Adrenal gland (tissue), 12 donors: Measurements from ENCODE around the gene DSTN. TPM values are rescaled to one million over a fixed set of nuclear protein-coding genes. Genes with fewer than 3 reads are reported as not detected.

Experiments used
- DNase-seq, 7 donors: peaks; one replicate each; pipeline ENCODE4 v3.0.0-alpha.2; 2019 to 2020
- H3K27ac ChIP-seq, 5 donors: fragments of 200-600 bp; sonication (generic) in 4 of 5; 1 replicate in 3 of 5; 2 replicates in 2 of 5; pipeline versions ENCODE4 v1.5.1 to v1.8.0; 2016 to 2020; ENCODE audit warnings: mild to moderate bottlenecking in 1 of 5
- H3K27me3 ChIP-seq: fragments of 200-600 bp; 2 replicates; pipeline ENCODE4 v1.8.0; 2021
- H3K36me3 ChIP-seq, 2 donors: fragments of 200-600 bp; replicated peaks in 1 of 2; 1 replicate in 1 of 2; 2 replicates in 1 of 2; pipeline versions ENCODE4 v1.5.1 to v1.8.0; 2018 to 2022
- H3K4me1 ChIP-seq, 2 donors: fragments of 200-600 bp; replicated peaks in 1 of 2; 1 replicate in 1 of 2; 2 replicates in 1 of 2; pipeline versions ENCODE4 v1.5.1 to v1.8.0; 2018 to 2021
- H3K4me3 ChIP-seq, 4 donors: fragments of 200-600 bp; sonication (generic) in 3 of 4; one replicate each; pipeline ENCODE4 v1.5.1; 2016 to 2018
- H3K9me3 ChIP-seq, 3 donors: fragments of 200-600 bp; sonication (generic) in 1 of 3; replicated peaks in 1 of 3; 1 replicate in 2 of 3; 2 replicates in 1 of 3; pipeline versions ENCODE4 v1.5.1 to v1.8.0; 2016 to 2021
- CTCF ChIP-seq, 6 experiments: fragments of 450-650 bp in 4 of 6; fragments of 200-600 bp in 2 of 6; sonication (generic) in 1 of 6; IDR thresholded peaks; 1 replicate in 5 of 6; 2 replicates in 1 of 6; pipeline versions ENCODE4 v1.5.1 to v1.8.0; 2016 to 2021; ENCODE audit warnings: antibody characterized with exemption in 6 of 6, mild to moderate bottlenecking in 2 of 6, moderate library complexity in 1 of 6
- POLR2A ChIP-seq, 2 donors: fragments of 450-650 bp; IDR thresholded peaks; one replicate each; pipeline ENCODE4 v1.6.1; 2017; ENCODE audit warnings: antibody characterized with exemption in 2 of 2, mild to moderate bottlenecking in 2 of 2, moderate library complexity in 1 of 2
- WGBS, 4 donors: extraction: QIAGEN DNeasy Blood & Tissue Kit in 2 of 4; methylation state at CpG; one replicate each; pipeline versions ENCODE4 v1.1.5 to v1.1.7; 2013 to 2017; 5-methylcytosine and 5-hydroxymethylcytosine counted together
- intact Hi-C, 2 donors: fragments of 100-400 bp; cut with DNase I; formaldehyde crosslinking; loops; one replicate each; pipeline versions ENCODE4 v1.14.1 to v1.15.0; 2022 to 2023
- polyA plus RNA-seq, 3 donors: library from polyadenylated mRNA; stranded (reverse); fragments of 200-250 nt in 2 of 3; fragments of 350-450 nt in 1 of 3; fragmentation: Illumina TruSeq in 1 of 3; extraction: RNeasy Lipid Tissue Mini Kit (QIAGEN cat#74804) in 1 of 3; gene quantifications; one replicate each; pipeline ENCODE4 v1.2.3, GENCODE V29; 2013 to 2014
- total RNA-seq, 9 donors: library from RNA; depleted of rRNA in 4 of 9; stranded (reverse); fragments of >200 nt in 4 of 9; fragments of 120-200 nt in 1 of 9; fragmentation: NEBNext Ultra II Directional in 1 of 9; extraction: Animal tissue kit (Norgen Biotek cat#: 25700) in 1 of 9; gene quantifications; one replicate each; pipeline versions ENCODE4 v1.1.0 to v1.2.4, GENCODE V29; 2013 to 2023
- donor health status: healthy with polysubstance abuse.
- donor health status: Bipolar disorder and iron deficiency.
- donor health status: DM: yes; HTN: yes; CAD: no.
- donor health status: DM: no; HTN: no; CAD: no.
- donor health status: DM: no; HTN: no; CAD: no.
- donor health status: DM: yes; HTN: yes; CAD: no.

DSTN gene
- total and polyA plus RNA-seq, 12 donors, result 184 to 552 (median 273) TPM

- 86 to 92% (median 90%) methylated on average over 13 to 24 of the region's 24 CpGs for WGBS, 4 donors
- H3K9me3 ChIP-seq, result no peaks in the 10 kb centered on the region
- no peak overlapping the region for H3K27ac ChIP-seq
- intact Hi-C loops, result loop anchor here in 1 of 2 donors (5.0 kb wide), 1 partner anchor 84 kb away; no protein-coding TSS in a partner anchor
- H3K4me1 ChIP-seq, result no peaks in the 10 kb centered on the region
- H3K4me3 ChIP-seq, result no peak overlapping the region
- peak in 6 of 7 donors; percentile 0 to 37 (median 8) for DNase-seq
- H3K36me3 ChIP-seq, result peaks cover 0 to 98% of the 10 kb centered on the region in 2 donors
- TF ChIP-seq POLR2A (IDR thresholded peaks at IDR 0.05), result no peak
- no peak for TF ChIP-seq CTCF (IDR thresholded peaks at IDR 0.05)
- no peaks in the 10 kb centered on the region for H3K27me3 ChIP-seq
Measured at GRCh38 chr20:17621229-17621968, 51.5 kb downstream of the DSTN start.

DNA sequence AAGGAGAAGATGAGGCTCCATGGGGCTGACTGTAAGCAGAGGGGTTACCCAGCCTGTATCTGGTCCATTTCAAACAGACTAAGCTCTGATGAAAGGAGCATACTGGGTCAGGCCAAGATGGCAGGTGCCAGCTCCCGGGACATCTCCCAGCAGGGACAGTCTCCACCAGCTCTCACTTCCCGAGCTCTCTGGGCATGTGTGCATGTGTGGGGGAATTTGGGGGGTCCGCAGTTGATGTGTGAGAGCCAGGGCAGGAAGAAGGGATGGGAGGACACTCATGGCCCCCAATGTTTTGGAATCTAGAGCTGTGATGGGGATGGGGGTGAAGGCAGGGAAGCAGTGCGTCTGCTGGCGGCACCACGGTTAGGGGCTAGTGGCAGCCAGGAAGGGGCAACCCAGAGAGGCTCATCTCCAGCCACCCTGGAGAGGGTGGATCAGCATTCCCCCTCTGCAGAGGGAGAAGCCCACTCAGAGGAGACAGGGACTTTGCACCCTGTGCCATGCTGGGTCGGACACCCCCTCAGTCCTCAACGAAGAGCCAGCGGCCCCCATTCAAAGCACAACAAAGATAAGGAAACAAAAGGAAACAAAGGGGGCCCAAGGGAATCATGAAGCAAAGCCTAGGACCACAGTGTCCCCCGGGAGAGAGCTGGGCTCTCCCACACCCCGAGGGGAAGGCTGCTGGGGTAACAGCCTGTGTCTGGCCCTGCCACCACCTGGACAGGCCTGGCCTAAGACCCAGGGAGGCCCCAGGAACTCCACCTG lies 52.4 kb downstream of the DSTN start:
- TF ChIP-seq POLR2A (IDR thresholded peaks at IDR 0.05), result no peak
- no peak for TF ChIP-seq CTCF (IDR thresholded peaks at IDR 0.05)
- Histone ChIP-seq H3K27me3 (no peaks in the 10 kb centered on the region), H3K36me3 (peaks cover 0 to 98% of the 10 kb centered on the region in 2 donors), H3K27ac (no peak overlapping the region), H3K4me3 (no peak overlapping the region), H3K4me1 (no peaks in the 10 kb centered on the region), H3K9me3 (no peaks in the 10 kb centered on the region)
- WGBS, 4 donors, result 81 to 90% (median 89%) methylated on average over 9 to 11 of the region's 11 CpGs
- intact Hi-C loops, result loop anchor here in 1 of 2 donors (5.0 kb wide), 1 partner anchor 85 kb away; no protein-coding TSS in a partner anchor
- DNase-seq, result peak in 6 of 7 donors; percentile 1 to 29 (median 10)

- no peak for TF ChIP-seq POLR2A (IDR thresholded peaks at IDR 0.05)
- no peak for TF ChIP-seq CTCF (IDR thresholded peaks at IDR 0.05)
- Histone ChIP-seq H3K36me3 (peaks cover 0 to 95% of the 10 kb centered on the region in 2 donors), H3K9me3 (no peaks in the 10 kb centered on the region), H3K4me1 (no peaks in the 10 kb centered on the region), H3K27ac (no peak overlapping the region), H3K27me3 (no peaks in the 10 kb centered on the region), H3K4me3 (no peak overlapping the region)
- DNase-seq, result peak in 4 of 7 donors; percentile 2 to 50 (median 8)
- WGBS, 4 donors, result 83 to 89% (median 86%) methylated on average over 2 to 9 of the region's 9 CpGs
- intact Hi-C loops, result loop anchor here in 1 of 2 donors (5.0 kb wide), 1 partner anchor 86 kb away; no protein-coding TSS in a partner anchor
Measured at GRCh38 chr20:17622851-17623508, 53.1 kb downstream of the DSTN start.

GRCh38 chr20:17624070-17624469 lies 54.2 kb downstream of the DSTN start:
- Histone ChIP-seq H3K27me3 (no peaks in the 10 kb centered on the region), H3K27ac (no peak overlapping the region), H3K36me3 (peaks cover 0 to 92% of the 10 kb centered on the region in 2 donors), H3K4me3 (no peak overlapping the region), H3K4me1 (no peaks in the 10 kb centered on the region), H3K9me3 (no peaks in the 10 kb centered on the region)
- intact Hi-C loops, result loop anchor here in 1 of 2 donors (5.0 kb wide), 1 partner anchor 87 kb away; no protein-coding TSS in a partner anchor
- DNase-seq, result peak in 2 of 7 donors; percentile 4 to 8
- TF ChIP-seq CTCF (IDR thresholded peaks at IDR 0.05) (no peak), POLR2A (IDR thresholded peaks at IDR 0.05) (no peak)
- 83 to 90% (median 87%) methylated on average over 11 to 12 of the region's 12 CpGs for WGBS, 4 donors
